H9 (cell line): ENCODE results near the gene FILIP1. TPM values are rescaled to one million over a fixed set of nuclear protein-coding genes. Genes with fewer than 3 reads are reported as not detected.

Source experiments
- DNase-seq: peaks from one replicate; pipeline ENCODE4 v3.0.0-alpha.2; 2017
- H2AFZ ChIP-seq: one replicate; pipeline ENCODE4 v1.6.1; 2013; ENCODE audit warnings: mild to moderate bottlenecking, low read length, control low read depth, moderate library complexity
- H2AK5ac ChIP-seq: 2 replicates; pipeline ENCODE4 v1.6.1; 2013; ENCODE audit warnings: low read length, control low read depth, mixed read lengths; ENCODE audit not compliant: insufficient read length
- H2BK120ac ChIP-seq: one replicate; pipeline ENCODE4 v1.6.1; 2013; ENCODE audit warnings: low read depth, mild to moderate bottlenecking, low read length, control low read depth, inconsistent platforms; ENCODE audit not compliant: poor library complexity, severe bottlenecking
- H2BK12ac ChIP-seq: 2 replicates; pipeline ENCODE4 v1.6.1; 2013; ENCODE audit warnings: low read length, control low read depth, mixed read lengths, low read depth; ENCODE audit not compliant: insufficient read length
- H2BK15ac ChIP-seq: 2 replicates; pipeline ENCODE4 v1.6.1; 2013; ENCODE audit warnings: low read depth, low read length, control low read depth
- H2BK20ac ChIP-seq: one replicate; pipeline ENCODE4 v1.6.1; 2013; ENCODE audit warnings: low read depth, mild to moderate bottlenecking, low read length, control low read depth, inconsistent platforms; ENCODE audit not compliant: poor library complexity, severe bottlenecking
- H2BK5ac ChIP-seq: 2 replicates; pipeline ENCODE4 v1.6.1; 2013; ENCODE audit warnings: low read length, control low read depth, mixed read lengths; ENCODE audit not compliant: insufficient read length
- H3K14ac ChIP-seq: 2 replicates; pipeline ENCODE4 v1.6.1; 2013; ENCODE audit warnings: low read length, control low read depth; ENCODE audit not compliant: insufficient read depth
- H3K18ac ChIP-seq: 2 replicates; pipeline ENCODE4 v1.6.1; 2013; ENCODE audit warnings: low read depth, mild to moderate bottlenecking, mixed read lengths, low read length, control low read depth; ENCODE audit not compliant: insufficient read length
- H3K23ac ChIP-seq: 2 replicates; pipeline ENCODE4 v1.6.1; 2013; ENCODE audit warnings: low read length, control low read depth, mixed read lengths, low read depth; ENCODE audit not compliant: insufficient read length
- H3K23me2 ChIP-seq: 2 replicates; pipeline ENCODE4 v1.6.1; 2013; ENCODE audit warnings: low read depth, mild to moderate bottlenecking, mixed read lengths, low read length, control low read depth; ENCODE audit not compliant: insufficient read length, poor library complexity, severe bottlenecking
- H3K27ac ChIP-seq: 2 replicates; pipeline ENCODE4 v1.5.1; 2013; ENCODE audit warnings: low read length, control low read depth, mixed read lengths, low read depth; ENCODE audit not compliant: insufficient read length
- H3K27me3 ChIP-seq: 2 replicates; pipeline ENCODE4 v1.6.1; 2013; ENCODE audit warnings: low read length, control low read depth, inconsistent platforms; ENCODE audit not compliant: insufficient read depth
- H3K4ac ChIP-seq: 2 replicates; pipeline ENCODE4 v1.6.1; 2013; ENCODE audit warnings: low read depth, mild to moderate bottlenecking, control low read depth, inconsistent platforms, low read length, moderate library complexity
- H3K4me1 ChIP-seq: 2 replicates; pipeline ENCODE4 v1.6.1; 2013; ENCODE audit warnings: low read length, control low read depth, inconsistent platforms; ENCODE audit not compliant: insufficient read depth
- H3K4me2 ChIP-seq: 2 replicates; pipeline ENCODE4 v1.6.1; 2013; ENCODE audit warnings: low read length, control low read depth, mixed read lengths; ENCODE audit not compliant: insufficient read length, insufficient read depth
- H3K56ac ChIP-seq: 2 replicates; pipeline ENCODE4 v1.6.1; 2013; ENCODE audit warnings: low read depth, mild to moderate bottlenecking, mixed read lengths, low read length, control low read depth; ENCODE audit not compliant: insufficient read length
- H3K79me1 ChIP-seq: 2 replicates; pipeline ENCODE4 v1.6.1; 2013; ENCODE audit warnings: low read depth, mild to moderate bottlenecking, moderate library complexity, low read length, control low read depth, inconsistent platforms; ENCODE audit not compliant: insufficient read depth, poor library complexity, severe bottlenecking
- H3K79me2 ChIP-seq: 2 replicates; pipeline ENCODE4 v1.6.1; 2013; ENCODE audit warnings: low read length, control low read depth, inconsistent platforms; ENCODE audit not compliant: insufficient read depth
- H3K9ac ChIP-seq: 2 replicates; pipeline ENCODE4 v1.6.1; 2013; ENCODE audit warnings: low read length, control low read depth, mixed read lengths; ENCODE audit not compliant: insufficient read length; ENCODE audit errors: extremely low read depth
- H3K9me3 ChIP-seq: one replicate; pipeline ENCODE4 v1.6.1; 2013; ENCODE audit warnings: low read depth, low read length, inconsistent platforms; ENCODE audit not compliant: control insufficient read depth
- H3T11ph ChIP-seq: one replicate; pipeline ENCODE4 v1.6.1; 2013; ENCODE audit warnings: mild to moderate bottlenecking, low read length, control low read depth, inconsistent platforms
- H4K20me1 ChIP-seq: one replicate; pipeline ENCODE4 v1.6.1; 2013; ENCODE audit not compliant: control insufficient read depth, insufficient read length, insufficient read depth
- H4K5ac ChIP-seq: 2 replicates; pipeline ENCODE4 v1.6.1; 2013; ENCODE audit warnings: low read depth, mild to moderate bottlenecking, mixed read lengths, low read length, control low read depth; ENCODE audit not compliant: insufficient read length
- H4K8ac ChIP-seq: replicated peaks from 2 replicates; pipeline ENCODE4 v1.6.1; 2013; ENCODE audit warnings: low read length, control low read depth, mixed read lengths, low read depth; ENCODE audit not compliant: insufficient read length
- H4K91ac ChIP-seq: 2 replicates; pipeline ENCODE4 v1.6.1; 2013; ENCODE audit warnings: low read depth, mild to moderate bottlenecking, moderate library complexity, mixed read lengths, low read length, control low read depth; ENCODE audit not compliant: insufficient read length
- H3K27ac Mint-ChIP-seq, 3 experiments: 2 replicates in 2 of 3; 3 replicates in 1 of 3; pipeline ENCODE4 v1.8.0; 2020 to 2021; ENCODE audit warnings: mixed read lengths in 3 of 3, mild to moderate bottlenecking in 1 of 3, moderate library complexity in 1 of 3
- H3K27me3 Mint-ChIP-seq: 2 replicates; pipeline ENCODE4 v1.8.0; 2021; ENCODE audit warnings: low read depth, mild to moderate bottlenecking, moderate library complexity, mixed read lengths
- H3K36me3 Mint-ChIP-seq, 3 experiments: 2 replicates in 2 of 3; 3 replicates in 1 of 3; pipeline ENCODE4 v1.8.0; 2020 to 2021; ENCODE audit warnings: low read depth in 3 of 3, mixed read lengths in 3 of 3; ENCODE audit not compliant: insufficient read depth in 1 of 3
- H3K4me1 Mint-ChIP-seq, 2 experiments: 2 replicates each; pipeline ENCODE4 v1.8.0; 2020; ENCODE audit warnings: mixed read lengths in 2 of 2
- H3K4me3 Mint-ChIP-seq, 2 experiments: 2 replicates in 1 of 2; 3 replicates in 1 of 2; pipeline ENCODE4 v1.8.0; 2020 to 2021; ENCODE audit warnings: mild to moderate bottlenecking in 2 of 2, mixed read lengths in 2 of 2, moderate library complexity in 1 of 2
- H3K9me3 Mint-ChIP-seq, 2 experiments: 2 replicates in 1 of 2; 3 replicates in 1 of 2; pipeline ENCODE4 v1.8.0; 2020; ENCODE audit warnings: mild to moderate bottlenecking in 2 of 2, mixed read lengths in 2 of 2, moderate library complexity in 1 of 2
- CTCF ChIP-seq: fragments of 200-600 bp; sonication (generic); conservative IDR thresholded peaks from 3 replicates; pipeline ENCODE4 v1.8.0; 2021; ENCODE audit warnings: antibody characterized with exemption, mild to moderate bottlenecking
- WGBS: extraction: QIAGEN DNeasy Blood & Tissue Kit; methylation state at CpG from one replicate; pipeline ENCODE4 v1.1.7; 2013; ENCODE audit warnings: missing lambda C conversion rate, low lambda C conversion rate, mixed read lengths; ENCODE audit not compliant: insufficient read length; ENCODE audit errors: extremely low coverage; 5-methylcytosine and 5-hydroxymethylcytosine counted together
- total RNA-seq: library from RNA; stranded (reverse); gene quantifications from 2 replicates; pipeline ENCODE4 v1.2.1, GENCODE V29; 2021

The FILIP1 gene
- total RNA-seq, 1 experiment from 2014 or later: 10.5 TPM

GRCh38 chr6:75391276-75391675, 102.3 kb downstream of the FILIP1 start:
- no peaks in the 10 kb centered on the region for H3K27me3 Mint-ChIP-seq
- H2BK12ac ChIP-seq: no peak overlapping the region
- no CpG with 5 or more reads among the region's 1 CpG for WGBS

More at GRCh38 chr6:75391276-75391675, 102.3 kb downstream of the FILIP1 start:
- Histone ChIP-seq H2AFZ (no peak overlapping the region), H2AK5ac (no peak overlapping the region), H3K23ac (no peak overlapping the region), H3K79me1 (no peaks in the 10 kb centered on the region), H3K18ac (no peak overlapping the region), H4K20me1 (no peaks in the 10 kb centered on the region), H3K79me2 (no peaks in the 10 kb centered on the region; the same call in 1 of the 2 replicates), H3T11ph (no peak overlapping the region), H3K27ac (no peak overlapping the region), H3K4me1 (no peaks in the 10 kb centered on the region), H4K8ac (no peak overlapping the region), H4K91ac (no peak overlapping the region), H4K5ac (no peak overlapping the region), H3K4me2 (no peak overlapping the region), H2BK5ac (no peak overlapping the region), H2BK15ac (no peak overlapping the region), H2BK20ac (no peak overlapping the region), H2BK120ac (no peak overlapping the region), H3K14ac (no peak overlapping the region), H3K4ac (no peak overlapping the region), H3K27me3 (no peaks in the 10 kb centered on the region), H3K56ac (no peak overlapping the region), H3K23me2 (no peaks in the 10 kb centered on the region), H3K9ac (no peak overlapping the region), H3K9me3 (no peaks in the 10 kb centered on the region)
- Mint-ChIP-seq H3K36me3 (no peaks in the 10 kb centered on the region), H3K4me1 (no peaks in the 10 kb centered on the region), H3K27ac (no peak overlapping the region), H3K4me3 (no peak overlapping the region), H3K9me3 (peaks cover 0 to 5% of the 10 kb centered on the region in 2 experiments; a peak in 1 of 5 replicates)
- DNase-seq: no peak
- no peak for TF ChIP-seq CTCF
